GM19035 (cell line): ENCODE data around the gene KBTBD6.
"Not testable (repeated sequence)": the region's sequence is repeated elsewhere in the genome, so short reads cannot be mapped to it uniquely, and the experiment has no call there.

Experiments
- ATAC-seq: cut with Tn5 transposase; IDR thresholded peaks from one replicate; pipeline ENCODE4 v1.9.1; 2021; ENCODE audit not compliant: unreplicated experiment

Gene KBTBD6

DNA sequence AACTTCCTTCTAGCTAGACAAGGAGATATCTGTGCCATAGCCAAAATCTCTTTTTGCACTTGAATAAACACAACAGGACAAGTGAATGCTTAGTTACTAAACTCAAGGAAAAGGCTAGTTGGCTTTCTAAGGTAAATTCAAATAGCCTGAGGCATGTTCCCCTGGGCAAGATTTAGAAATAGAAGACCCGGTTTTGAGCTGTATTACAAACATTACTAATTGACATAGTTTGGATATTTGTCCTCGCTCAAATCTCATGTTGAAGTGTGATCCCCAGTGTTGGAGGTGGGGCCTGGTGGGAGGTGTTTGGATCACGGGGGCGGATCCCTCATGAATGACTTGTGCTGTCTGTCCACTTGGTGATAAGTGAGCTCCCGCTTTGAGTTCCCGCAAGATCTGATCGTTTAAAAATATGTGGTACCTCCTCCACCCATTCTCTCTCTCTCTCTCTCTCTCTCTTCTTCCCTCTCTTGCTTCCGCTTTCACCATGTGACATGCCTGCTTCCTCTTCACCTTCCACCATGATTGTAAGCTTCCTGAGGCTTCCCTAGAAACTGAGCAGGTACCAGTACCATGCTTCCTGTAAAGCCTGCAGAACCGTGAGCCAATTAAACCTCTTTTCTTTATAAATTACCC is 3.9 kb upstream of the KBTBD6 start:
- no peak for ATAC-seq

DNA sequence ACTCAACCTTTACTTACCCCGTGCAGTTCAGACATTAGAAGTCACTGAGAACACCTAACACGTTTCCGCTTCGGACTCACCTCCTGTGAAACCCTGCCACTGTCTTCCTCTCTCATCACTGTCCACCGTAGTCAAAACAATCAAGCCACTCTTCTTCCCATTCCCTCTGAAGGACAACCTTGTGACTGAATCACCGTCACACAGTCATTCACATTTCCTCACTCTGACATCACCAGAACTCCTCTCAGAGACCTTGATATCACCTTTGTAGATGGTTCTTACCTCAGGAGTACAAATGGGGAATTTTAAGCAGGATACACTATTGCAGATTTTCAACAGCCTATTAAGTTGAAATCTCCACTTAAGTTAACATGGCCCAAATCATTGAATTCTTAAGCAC is 1.3 kb upstream of the KBTBD6 start:
- no peak for ATAC-seq

DNA sequence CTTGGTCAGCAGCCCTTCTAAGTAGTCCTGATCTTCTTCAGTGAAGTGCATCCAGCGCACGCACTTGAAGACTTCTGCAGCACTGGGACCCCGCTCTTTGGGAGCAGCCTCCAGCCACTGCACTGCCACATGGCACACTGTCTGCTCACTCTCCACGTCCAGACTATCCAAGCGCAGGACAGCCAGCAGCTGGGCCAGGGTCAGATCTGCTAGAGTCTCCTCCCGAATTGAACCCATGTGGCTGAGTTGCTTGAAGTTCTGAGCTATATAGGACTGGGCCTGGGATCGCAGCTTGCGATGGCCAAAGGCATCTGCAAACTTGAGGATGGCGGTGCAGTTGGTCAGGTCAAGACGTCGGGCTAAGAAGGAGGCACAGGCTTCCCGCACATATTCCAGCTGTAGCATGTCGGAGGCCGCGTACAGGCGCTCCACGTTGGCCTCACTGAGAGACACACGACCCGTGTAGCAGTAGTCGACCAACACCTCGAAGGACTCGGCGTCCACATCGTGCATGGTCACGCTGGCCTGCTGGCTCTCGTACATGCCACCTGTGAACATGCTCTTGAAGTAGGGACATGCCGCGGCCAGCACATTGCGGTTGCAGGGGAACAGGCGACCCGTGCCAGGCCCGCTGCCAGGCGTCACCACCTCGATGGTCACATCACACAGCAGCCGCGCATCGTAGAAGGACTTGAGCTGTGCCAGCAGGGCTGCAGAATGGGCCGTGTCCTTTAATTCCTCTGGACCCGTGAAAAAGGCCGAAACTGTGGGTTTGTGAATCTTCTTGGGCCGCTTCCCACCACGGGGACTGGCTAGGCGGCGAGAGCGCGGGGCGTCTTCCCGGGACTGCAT is 716 bp downstream of the KBTBD6 start:
- ATAC-seq: peak; percentile 13

DNA sequence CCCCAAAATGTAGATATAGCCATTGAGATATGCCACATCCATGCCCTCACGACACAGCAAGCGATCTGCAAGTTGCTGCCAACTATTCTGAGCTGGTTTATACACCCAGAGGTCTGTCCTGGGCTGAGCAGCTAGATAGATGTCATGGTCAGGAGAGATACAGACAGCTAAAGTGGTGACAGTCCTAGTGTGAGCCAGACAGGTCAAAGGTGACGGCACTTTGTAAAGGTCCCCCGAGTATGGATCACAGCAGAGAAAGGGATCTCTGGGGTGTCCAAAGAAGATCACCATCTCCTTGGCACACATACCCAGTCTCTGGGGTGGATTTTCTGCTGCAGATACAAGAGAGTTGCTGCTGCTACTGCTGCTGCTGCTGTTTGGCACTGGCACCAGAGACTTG is 1.4 kb downstream of the KBTBD6 start:
- ATAC-seq: not testable (repeated sequence)

DNA sequence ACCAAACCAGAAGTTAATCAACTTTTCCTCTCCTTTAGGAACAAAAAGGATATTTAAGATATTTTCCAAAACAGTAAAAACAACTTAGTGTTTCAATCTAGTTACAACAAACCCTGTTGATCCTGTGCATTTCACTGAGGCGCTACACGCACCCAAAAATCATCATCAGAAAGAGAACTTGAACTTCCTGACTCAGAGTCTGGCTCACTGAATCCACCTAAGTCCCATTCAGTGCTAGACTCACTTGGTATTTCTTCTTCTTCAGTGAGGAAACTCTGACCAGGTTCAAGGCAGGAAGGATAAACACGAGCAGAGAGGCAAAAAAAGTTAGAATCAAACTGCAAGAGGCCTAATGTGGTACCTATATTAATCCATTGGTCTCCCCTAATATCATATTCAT is 2.2 kb downstream of the KBTBD6 start:
- ATAC-seq: no peak

DNA sequence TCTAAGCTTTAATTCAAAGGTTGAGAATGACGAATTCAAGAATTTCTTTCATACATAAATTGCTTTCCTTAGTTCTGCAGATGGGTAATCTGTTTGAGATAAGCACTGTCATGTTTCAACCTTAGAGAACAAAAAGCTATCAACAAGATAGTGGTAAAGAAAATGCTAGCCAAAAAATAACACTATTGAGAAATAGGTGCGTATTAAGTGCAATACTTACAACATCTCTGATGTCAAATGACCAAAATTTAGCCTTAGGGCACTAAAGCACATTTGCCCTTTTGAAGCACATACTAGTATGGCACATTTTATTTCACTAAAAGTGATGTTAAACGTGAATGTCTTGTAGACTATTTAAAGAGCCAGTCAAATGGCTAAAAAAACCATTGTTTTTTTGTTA is 4.9 kb downstream of the KBTBD6 start:
- no peak for ATAC-seq

DNA sequence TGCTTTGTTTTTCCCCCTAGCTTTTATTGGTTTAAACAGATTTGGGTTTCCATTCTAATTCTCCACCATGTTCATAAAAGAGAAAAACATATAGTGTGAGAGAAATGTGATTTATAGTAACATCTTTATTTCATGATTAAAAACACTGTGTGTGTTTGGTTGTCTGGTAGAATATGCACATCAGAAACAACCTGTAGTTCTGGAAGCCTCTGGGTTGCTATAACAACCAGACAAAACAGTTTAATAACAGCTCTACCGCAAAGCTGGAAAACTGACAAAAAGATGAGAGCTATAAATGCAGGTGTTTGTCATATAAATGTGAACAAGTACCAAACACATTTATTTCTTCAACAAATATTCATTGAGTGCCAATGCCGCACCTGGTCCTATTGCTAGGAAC is 9.8 kb downstream of the KBTBD6 start:
- no peak for ATAC-seq

DNA sequence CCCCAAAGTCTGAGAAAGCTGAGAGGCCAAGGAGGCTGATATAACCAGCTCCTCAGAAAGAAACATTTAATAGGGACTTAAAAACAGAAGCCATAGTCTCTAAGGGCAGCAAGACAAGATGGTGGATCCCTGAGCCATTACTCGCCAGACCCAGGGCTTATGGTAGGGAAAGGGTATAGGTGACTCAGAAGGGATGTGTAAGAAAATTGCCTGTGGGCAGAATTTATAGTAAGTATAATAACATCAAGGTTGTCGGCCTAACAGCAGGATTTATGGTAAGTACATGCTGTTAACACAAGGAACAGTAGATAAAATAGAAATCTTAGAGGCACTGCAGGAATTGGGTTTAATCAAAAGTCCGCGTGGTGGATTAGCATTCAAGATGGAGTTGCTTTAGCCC is 14.7 kb downstream of the KBTBD6 start:
- ATAC-seq: no peak

DNA sequence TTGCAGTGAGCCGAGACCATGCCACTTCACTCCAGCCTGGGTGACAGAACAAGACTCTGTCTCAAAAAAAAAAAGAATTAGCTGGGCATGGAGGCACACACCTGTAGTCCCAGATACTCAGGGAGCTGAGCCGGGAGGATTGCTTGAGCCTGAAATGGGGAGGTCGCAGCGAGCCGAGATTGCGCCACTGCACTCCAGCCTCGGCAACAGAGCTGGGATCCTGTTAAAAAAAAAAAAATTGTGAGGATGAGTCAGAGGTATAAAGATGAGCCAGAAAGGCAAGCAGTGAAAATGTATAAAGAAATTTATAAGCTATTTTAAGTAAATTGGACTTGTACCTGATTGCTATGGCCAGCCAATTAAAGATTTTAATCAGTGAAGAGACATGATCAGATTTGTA is 21.1 kb downstream of the KBTBD6 start:
- ATAC-seq: no peak

DNA sequence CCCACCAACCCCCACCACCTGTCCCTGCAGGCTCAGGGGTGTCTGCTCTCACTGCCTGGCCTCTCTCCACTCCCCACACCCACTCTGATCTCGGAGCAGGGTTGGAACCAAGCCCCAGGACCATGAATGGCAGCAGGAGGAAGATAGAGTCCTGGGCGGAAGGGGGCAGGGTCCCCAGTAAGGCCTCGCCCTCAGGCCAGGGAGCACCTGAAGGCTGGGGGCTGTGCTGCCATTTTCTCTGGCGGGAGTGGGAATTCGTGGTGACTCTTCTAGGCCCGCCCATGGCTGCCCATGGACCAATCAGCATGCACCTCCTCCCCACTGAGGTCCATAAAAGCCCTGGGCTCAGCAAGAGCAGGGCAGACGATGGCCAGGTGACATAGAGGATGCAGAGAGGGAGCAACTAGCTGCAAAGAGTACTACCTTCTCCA is 25.0 kb downstream of the KBTBD6 start:
- ATAC-seq: no peak

DNA sequence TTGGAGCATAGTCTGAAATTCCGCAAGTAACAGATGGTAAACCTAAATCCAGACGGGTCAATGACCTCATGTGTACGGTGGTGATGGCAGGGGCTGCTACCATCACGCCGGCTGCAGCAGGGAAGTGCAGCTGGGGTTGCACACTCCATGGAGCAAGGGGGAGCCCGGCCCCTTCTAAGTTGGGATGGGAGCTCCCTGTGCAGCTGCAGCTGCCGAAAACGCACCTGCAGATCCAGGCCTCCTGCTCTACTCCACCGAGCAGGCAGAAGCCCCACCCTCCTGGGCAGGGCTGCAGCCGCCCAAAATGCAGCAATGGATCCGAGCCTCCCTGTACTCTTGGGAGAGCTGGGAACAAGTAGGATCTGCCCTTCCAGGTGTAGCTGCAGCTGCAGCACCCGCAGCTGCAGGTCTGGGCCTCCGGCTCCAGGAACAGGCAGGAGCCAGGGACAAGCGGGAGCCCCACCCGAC is 25.5 kb downstream of the KBTBD6 start:
- no peak for ATAC-seq

DNA sequence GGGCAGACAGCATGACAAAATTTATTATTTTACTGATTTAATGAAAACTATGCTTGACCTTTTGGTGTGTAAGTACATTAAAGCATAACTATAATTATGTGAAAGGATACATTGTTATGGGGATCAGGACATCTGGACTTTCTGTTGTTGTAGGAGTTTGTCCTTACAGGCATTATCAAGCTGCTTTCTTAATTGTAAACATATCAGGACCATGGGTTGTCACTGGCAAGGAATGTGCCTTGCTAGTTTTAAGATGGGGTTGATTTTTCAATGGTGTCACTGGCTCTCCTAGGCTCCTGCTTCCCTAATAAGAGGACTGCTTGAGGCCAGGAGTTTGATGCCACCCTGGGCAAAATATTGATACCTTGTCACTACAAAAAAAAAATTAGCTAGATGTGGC is 32.6 kb downstream of the KBTBD6 start:
- no peak for ATAC-seq

DNA sequence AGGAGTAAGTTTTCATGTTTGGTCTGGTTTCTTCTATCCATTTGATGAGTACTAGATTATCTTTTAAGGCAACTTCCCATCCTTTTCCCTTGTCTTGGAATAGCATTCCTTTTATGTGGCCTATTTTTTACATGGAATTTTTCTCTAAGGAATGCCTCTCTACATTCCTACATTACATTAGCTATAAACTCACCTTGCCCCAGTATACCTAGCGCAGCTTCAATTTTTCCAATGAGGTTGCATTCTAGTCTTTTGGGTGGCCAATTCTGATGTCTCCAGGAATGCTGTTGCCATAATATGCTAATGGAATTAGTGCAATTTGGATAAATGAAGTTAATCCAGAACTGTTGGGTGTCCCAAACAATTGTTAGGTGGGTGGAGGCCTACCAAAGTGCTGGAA is 33.8 kb downstream of the KBTBD6 start:
- ATAC-seq: no peak

DNA sequence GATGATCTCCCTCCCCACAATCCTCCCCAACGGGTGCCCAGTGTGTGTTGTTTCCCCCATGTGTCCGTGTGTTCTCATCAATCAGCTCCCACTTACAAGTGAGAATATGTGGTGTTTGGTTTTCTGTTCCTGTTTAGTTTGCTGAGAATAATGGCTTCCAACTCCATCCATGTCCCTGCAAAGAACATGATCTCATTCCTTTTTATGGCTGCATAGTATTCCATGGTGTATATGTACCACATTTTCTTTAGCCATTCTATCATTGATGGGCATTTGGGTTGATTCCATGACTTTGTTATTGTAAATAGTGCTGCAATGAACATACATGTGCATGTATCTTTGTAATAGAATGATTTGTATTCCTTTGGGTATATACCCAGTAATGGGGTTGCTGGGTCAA is 36.9 kb downstream of the KBTBD6 start:
- not testable (repeated sequence) for ATAC-seq

DNA sequence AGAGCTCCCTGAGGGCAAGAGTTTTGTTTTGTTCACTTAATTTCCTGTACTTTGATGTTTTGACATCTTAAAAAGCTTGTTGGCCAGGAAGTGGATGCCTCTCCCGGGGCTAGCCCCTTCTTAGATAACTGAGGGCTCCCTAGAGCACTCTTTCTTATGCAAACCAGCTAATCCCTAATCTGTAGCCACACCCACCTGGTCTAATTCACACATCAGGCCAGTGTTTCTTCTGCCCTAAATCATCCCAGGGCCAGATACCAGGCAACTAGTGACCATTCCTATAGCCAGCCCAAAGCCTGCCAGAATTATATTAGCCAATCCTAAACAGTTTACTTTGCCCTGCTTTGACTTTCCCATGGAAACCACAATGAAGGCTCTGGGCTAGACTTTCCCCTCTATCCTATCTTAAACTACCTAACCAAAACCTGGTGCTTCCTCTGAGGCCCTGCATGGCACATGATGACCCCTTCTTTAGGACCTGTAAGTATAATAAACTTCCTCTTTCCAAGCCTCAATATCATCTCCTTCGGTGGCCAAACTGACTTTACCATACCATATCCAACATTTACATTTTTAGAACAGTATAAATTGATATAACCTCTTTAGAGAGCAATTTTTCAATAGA is 46.5 kb downstream of the KBTBD6 start:
- ATAC-seq: no peak

DNA sequence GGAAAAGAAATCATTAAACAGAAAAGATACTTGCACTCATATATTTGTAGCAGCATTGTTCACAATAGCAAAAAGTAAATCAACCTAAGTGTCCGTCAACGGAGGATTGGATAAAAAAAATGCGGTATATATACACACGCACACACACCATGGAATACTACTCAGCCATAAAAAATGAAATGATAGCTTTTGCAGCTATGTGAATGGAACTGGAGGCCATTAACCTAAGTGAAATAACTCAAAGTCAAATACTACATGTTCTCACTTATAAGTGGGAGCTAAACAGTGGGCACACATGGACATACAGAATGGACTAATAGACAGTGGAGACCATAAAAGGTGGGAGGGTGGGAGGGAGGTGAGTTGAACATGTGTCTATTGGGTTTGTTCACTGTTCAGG is 52.9 kb downstream of the KBTBD6 start:
- no peak for ATAC-seq
